GM23338 (cell line): ENCODE measurements around the gene BDH1.

Experiments
- CREB1 ChIP-seq: fragments of 250-450 bp; sonication (Bioruptor Pico); IDR thresholded peaks from 2 replicates; pipeline ENCODE4 v1.5.0; 2020; ENCODE audit warnings: low read depth, mild to moderate bottlenecking, moderate library complexity
- CTCF ChIP-seq, 2 experiments: fragments of 200-600 bp in 1 of 2; sonication (generic) in 1 of 2; conservative IDR thresholded peaks; 2 replicates each; pipeline versions ENCODE4 v1.5.1 to v1.6.1; 2016 to 2017; ENCODE audit warnings: antibody characterized with exemption in 2 of 2, low read depth in 2 of 2, mild to moderate bottlenecking in 2 of 2, moderate library complexity in 1 of 2
- EZH2 ChIP-seq: fragments of 200-600 bp; sonication (generic); IDR thresholded peaks from one replicate; pipeline ENCODE4 v1.8.0; 2017; ENCODE audit warnings: antibody characterized with exemption, mild to moderate bottlenecking, low read depth; ENCODE audit not compliant: unreplicated experiment
- EZH2phosphoT487 ChIP-seq: fragments of 200-600 bp; sonication (generic); IDR thresholded peaks from one replicate; pipeline ENCODE4 v1.8.1; 2018; ENCODE audit warnings: antibody characterized with exemption; ENCODE audit not compliant: unreplicated experiment
- JUNB ChIP-seq: IDR thresholded peaks from one replicate; pipeline ENCODE4 v1.6.1; 2016; ENCODE audit warnings: antibody characterized with exemption; ENCODE audit not compliant: unreplicated experiment
- NANOG ChIP-seq: IDR thresholded peaks from 2 replicates; pipeline ENCODE4 v1.6.1; 2016; ENCODE audit warnings: antibody characterized with exemption, borderline replicate concordance
- POLR2AphosphoS5 ChIP-seq: IDR thresholded peaks from 2 replicates; pipeline ENCODE4 v1.6.1; 2016; ENCODE audit warnings: antibody characterized with exemption, low read depth
- STAT1 ChIP-seq: IDR thresholded peaks from one replicate; pipeline ENCODE4 v1.6.1; 2016; ENCODE audit warnings: antibody characterized with exemption; ENCODE audit not compliant: unreplicated experiment
- ZNF114 ChIP-seq: fragments of 250-450 bp; sonication (Bioruptor Pico); IDR thresholded peaks from 2 replicates; pipeline ENCODE4 v1.5.0; 2020; ENCODE audit warnings: mild to moderate bottlenecking, moderate library complexity
- ZNF331 ChIP-seq: fragments of 250-450 bp; sonication (Bioruptor Pico); IDR thresholded peaks from 2 replicates; pipeline ENCODE4 v1.5.0; 2020; ENCODE audit warnings: low read depth, mild to moderate bottlenecking, moderate library complexity
- ZNF462 ChIP-seq: fragments of 250-450 bp; sonication (Bioruptor Pico); IDR thresholded peaks from 2 replicates; pipeline ENCODE4 v1.5.0; 2020; ENCODE audit warnings: mild to moderate bottlenecking, moderate library complexity
- TF ChIP-seq, protein P1 (sequence below): IDR thresholded peaks from one replicate; pipeline ENCODE4 v1.6.1; 2018; ENCODE audit warnings: antibody characterized with exemption; ENCODE audit not compliant: unreplicated experiment
- TF ChIP-seq, protein P2 (sequence below): IDR thresholded peaks from 2 replicates; pipeline ENCODE4 v1.6.1; 2016; ENCODE audit warnings: antibody characterized with exemption

GRCh38 chr3:197555281-197556261 is at the start of gene BDH1:
- peak in 1 of 2 experiments; percentile 28; a peak in 2 of 4 replicates for TF ChIP-seq CTCF (conservative IDR thresholded peaks at IDR 0.05; ENCODE audit: low read depth in 2 of 2)
- TF ChIP-seq EZH2 = no peak
- TF ChIP-seq CREB1 (CRISPR knock-in tag) = peak; percentile 12; the same call in 1 of the 2 replicates
- TF ChIP-seq, protein P1, sequence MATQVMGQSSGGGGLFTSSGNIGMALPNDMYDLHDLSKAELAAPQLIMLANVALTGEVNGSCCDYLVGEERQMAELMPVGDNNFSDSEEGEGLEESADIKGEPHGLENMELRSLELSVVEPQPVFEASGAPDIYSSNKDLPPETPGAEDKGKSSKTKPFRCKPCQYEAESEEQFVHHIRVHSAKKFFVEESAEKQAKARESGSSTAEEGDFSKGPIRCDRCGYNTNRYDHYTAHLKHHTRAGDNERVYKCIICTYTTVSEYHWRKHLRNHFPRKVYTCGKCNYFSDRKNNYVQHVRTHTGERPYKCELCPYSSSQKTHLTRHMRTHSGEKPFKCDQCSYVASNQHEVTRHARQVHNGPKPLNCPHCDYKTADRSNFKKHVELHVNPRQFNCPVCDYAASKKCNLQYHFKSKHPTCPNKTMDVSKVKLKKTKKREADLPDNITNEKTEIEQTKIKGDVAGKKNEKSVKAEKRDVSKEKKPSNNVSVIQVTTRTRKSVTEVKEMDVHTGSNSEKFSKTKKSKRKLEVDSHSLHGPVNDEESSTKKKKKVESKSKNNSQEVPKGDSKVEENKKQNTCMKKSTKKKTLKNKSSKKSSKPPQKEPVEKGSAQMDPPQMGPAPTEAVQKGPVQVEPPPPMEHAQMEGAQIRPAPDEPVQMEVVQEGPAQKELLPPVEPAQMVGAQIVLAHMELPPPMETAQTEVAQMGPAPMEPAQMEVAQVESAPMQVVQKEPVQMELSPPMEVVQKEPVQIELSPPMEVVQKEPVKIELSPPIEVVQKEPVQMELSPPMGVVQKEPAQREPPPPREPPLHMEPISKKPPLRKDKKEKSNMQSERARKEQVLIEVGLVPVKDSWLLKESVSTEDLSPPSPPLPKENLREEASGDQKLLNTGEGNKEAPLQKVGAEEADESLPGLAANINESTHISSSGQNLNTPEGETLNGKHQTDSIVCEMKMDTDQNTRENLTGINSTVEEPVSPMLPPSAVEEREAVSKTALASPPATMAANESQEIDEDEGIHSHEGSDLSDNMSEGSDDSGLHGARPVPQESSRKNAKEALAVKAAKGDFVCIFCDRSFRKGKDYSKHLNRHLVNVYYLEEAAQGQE = no peak
- TF ChIP-seq POLR2AphosphoS5 = peak; percentile 49; the same call in 1 of the 2 replicates
- TF ChIP-seq EZH2phosphoT487 = no peak
- TF ChIP-seq ZNF331 (CRISPR knock-in tag) = no peak
- no peak for TF ChIP-seq STAT1
- TF ChIP-seq ZNF114 = no peak
- TF ChIP-seq JUNB = no peak
- TF ChIP-seq NANOG = no peak
- TF ChIP-seq, protein P2, sequence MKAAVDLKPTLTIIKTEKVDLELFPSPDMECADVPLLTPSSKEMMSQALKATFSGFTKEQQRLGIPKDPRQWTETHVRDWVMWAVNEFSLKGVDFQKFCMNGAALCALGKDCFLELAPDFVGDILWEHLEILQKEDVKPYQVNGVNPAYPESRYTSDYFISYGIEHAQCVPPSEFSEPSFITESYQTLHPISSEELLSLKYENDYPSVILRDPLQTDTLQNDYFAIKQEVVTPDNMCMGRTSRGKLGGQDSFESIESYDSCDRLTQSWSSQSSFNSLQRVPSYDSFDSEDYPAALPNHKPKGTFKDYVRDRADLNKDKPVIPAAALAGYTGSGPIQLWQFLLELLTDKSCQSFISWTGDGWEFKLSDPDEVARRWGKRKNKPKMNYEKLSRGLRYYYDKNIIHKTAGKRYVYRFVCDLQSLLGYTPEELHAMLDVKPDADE = no peak
- no peak for TF ChIP-seq ZNF462 (CRISPR knock-in tag)
